AG20443 (cell line): ENCODE data around the gene RASL12.
A peak's percentile ranks its signal among the peaks of the same experiment; 100 is the strongest.

Source experiments
- DNase-seq: peaks from one replicate; pipeline ENCODE4 v3.0.0; 2012; ENCODE audit warnings: low spot score, mixed read lengths

Gene RASL12

GRCh38 chr15:65092911-65093792, 25.4 kb upstream of the RASL12 start:
- no peak for DNase-seq

GRCh38 chr15:65091946-65092770, 24.4 kb upstream of the RASL12 start:
- DNase-seq: no peak

- no peak for DNase-seq
These were observed 21.5 kb upstream of the RASL12 start for GRCh38 chr15:65089206-65089824.

- DNase-seq: no peak
These were observed 20.8 kb upstream of the RASL12 start for GRCh38 chr15:65088643-65089021.

GRCh38 chr15:65087873-65088642, 20.3 kb upstream of the RASL12 start:
- peak; percentile 40 for DNase-seq

GRCh38 chr15:65087411-65087810, 19.6 kb upstream of the RASL12 start:
- DNase-seq: no peak

GRCh38 chr15:65086680-65087111, 18.9 kb upstream of the RASL12 start:
- DNase-seq: no peak

GRCh38 chr15:65085990-65086679, 18.3 kb upstream of the RASL12 start:
- peak; percentile 41 for DNase-seq

- DNase-seq: no peak
These were observed 17.5 kb upstream of the RASL12 start for GRCh38 chr15:65085207-65085753.

- no peak for DNase-seq
These were observed 16.9 kb upstream of the RASL12 start for GRCh38 chr15:65084500-65085206.

GRCh38 chr15:65083262-65083701, 15.5 kb upstream of the RASL12 start:
- DNase-seq: no peak

GRCh38 chr15:65082303-65082953, 14.6 kb upstream of the RASL12 start:
- DNase-seq: no peak

- DNase-seq: no peak
These were observed 14.0 kb upstream of the RASL12 start for GRCh38 chr15:65081758-65082157.

- DNase-seq: no peak
These were observed 13.5 kb upstream of the RASL12 start for GRCh38 chr15:65081270-65081669.

GRCh38 chr15:65079580-65079979, 11.8 kb upstream of the RASL12 start:
- DNase-seq: no peak

- peak; percentile 84 for DNase-seq
These were observed 10.2 kb upstream of the RASL12 start for GRCh38 chr15:65077981-65078352.

- DNase-seq: no peak
These were observed 9.6 kb upstream of the RASL12 start for GRCh38 chr15:65077291-65077980.

GRCh38 chr15:65076486-65077290, 8.9 kb upstream of the RASL12 start, which contains the start of gene KBTBD13:
TSS of gene KBTBD13 (plus strand) at chr15:65076746. CDS start at chr15:65076816, 70 bp downstream.
- no peak for DNase-seq
